ENCODE results near the gene SOX13.

- no peak for TF ChIP-seq CTCF (IDR thresholded peaks at IDR 0.05)
- TF ChIP-seq POLR2A (IDR thresholded peaks at IDR 0.05), result no peak
- no peak for TF ChIP-seq POLR2AphosphoS5 (IDR thresholded peaks at IDR 0.05)
Observed at GRCh38 chr1:204141131-204141530, 68.2 kb downstream of the SOX13 start.
